K562 (cell line): ENCODE data around the gene PDZRN3. TPM values are rescaled to one million over a fixed set of nuclear protein-coding genes. Genes with fewer than 3 reads are reported as not detected.

Experiments
- BRD4 ChIP-seq: fragments of 200-600 bp; sonication (generic); IDR thresholded peaks from 2 replicates; pipeline ENCODE4 v1.6.1; 2017; ENCODE audit warnings: inconsistent platforms
- CEBPB ChIP-seq: fragments of 450-650 bp; IDR thresholded peaks from 2 replicates; pipeline ENCODE4 v1.6.1; 2016; ENCODE audit warnings: missing genetic modification characterization, missing compliant biosample characterization
- E2F8 ChIP-seq: fragments of 450-650 bp; IDR thresholded peaks from 2 replicates; pipeline ENCODE4 v1.7.1; 2018; ENCODE audit warnings: mild to moderate bottlenecking, low read depth; ENCODE audit not compliant: partially characterized antibody
- HMGXB4 ChIP-seq: sonication (generic); formaldehyde crosslinking; IDR thresholded peaks from 2 replicates; pipeline ENCODE4 v1.8.1; 2023; ENCODE audit warnings: mild to moderate bottlenecking, missing genetic modification reagents
- MAFK ChIP-seq: IDR thresholded peaks from 2 replicates; pipeline ENCODE4 v1.6.1; 2011; ENCODE audit warnings: low read length, improper control_type of control experiment
- SAFB ChIP-seq: fragments of 200-400 bp; formaldehyde crosslinking; IDR thresholded peaks from 2 replicates; pipeline ENCODE4 v1.6.1; 2017; ENCODE audit warnings: low read depth, low read length, borderline replicate concordance
- YY1 ChIP-seq, 3 experiments: IDR thresholded peaks; 2 replicates each; pipeline ENCODE4 v1.6.1; 2011; ENCODE audit warnings: low read length in 2 of 3, mild to moderate bottlenecking in 2 of 3, moderate library complexity in 2 of 3, borderline replicate concordance in 1 of 3, control low read depth in 1 of 3, low read depth in 1 of 3; ENCODE audit not compliant: insufficient read depth in 3 of 3, insufficient replicate concordance in 2 of 3, control insufficient read depth in 1 of 3, insufficient read length in 1 of 3; ENCODE audit errors: extremely low read depth in 1 of 3
- ZNF695 ChIP-seq: fragments of 450-650 bp; formaldehyde crosslinking; IDR thresholded peaks from 2 replicates; pipeline ENCODE4 v1.4.0; 2020; ENCODE audit warnings: mild to moderate bottlenecking, moderate library complexity
- polyA plus RNA-seq, 8 experiments: library from polyadenylated mRNA; depleted of rRNA in 4 of 8; stranded (reverse) in 5 of 8; unstranded in 3 of 8; fragments of >200 nt; fragmentation: Nextera tagmentation in 2 of 8; fragmentation: Illumina TruSeq in 1 of 8; extraction: Ambion mirVana in 2 of 8; extraction: Trizol in 1 of 8; gene quantifications; 2 replicates each; pipeline versions ENCODE4 v1.2.1 to v1.2.3, GENCODE V29; 2011 to 2014; ENCODE audit warnings: inconsistent platforms in 1 of 8, missing spikeins in 1 of 8
- total RNA-seq, 7 experiments: library from RNA; depleted of rRNA in 6 of 7; stranded (reverse); fragments of >200 nt in 6 of 7; fragmentation: Illumina TruSeq in 2 of 7; extraction: Trizol in 2 of 7; gene quantifications; 2 replicates each; pipeline versions ENCODE4 v1.2.1 to v1.2.3, GENCODE V29; 2011 to 2021; ENCODE audit warnings: low replicate concordance in 1 of 7

The PDZRN3 gene
- total and polyA plus RNA-seq, 9 of the 15 experiments (the other 6 are each of a cell fraction or from before 2014, with no cell fraction given), result 0.16 TPM; not detected in 8

DNA sequence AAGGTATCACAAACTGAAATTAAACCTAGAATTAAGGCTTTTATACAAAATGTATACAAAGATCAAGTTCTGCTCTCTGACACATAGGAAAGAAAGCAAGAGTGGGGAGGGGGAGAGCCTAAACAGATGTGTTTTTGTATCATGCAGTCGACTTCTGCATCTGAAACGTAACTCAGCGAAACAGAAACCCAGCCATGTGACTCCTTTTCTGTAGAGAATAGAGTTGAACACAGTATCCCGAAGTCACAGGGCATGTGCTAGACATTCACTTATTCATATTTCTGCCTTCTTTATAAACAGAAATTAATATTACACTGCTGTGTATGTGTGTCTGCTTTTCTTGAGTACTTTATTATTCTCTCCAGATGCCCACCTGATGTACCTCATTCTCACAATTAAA is 121.0 kb downstream of the PDZRN3 start (continued):
- no peak for TF ChIP-seq E2F8
- no peak for TF ChIP-seq YY1 (IDR thresholded peaks at IDR 0.05; ENCODE audit: borderline replicate concordance in 1 of 3, control insufficient read depth in 1 of 3, extremely low read depth in 1 of 3, insufficient read depth in 3 of 3, insufficient read length in 1 of 3, insufficient replicate concordance in 2 of 3, low read depth in 1 of 3, low read length in 2 of 3)
- no peak for TF ChIP-seq MAFK
- TF ChIP-seq BRD4, result no peak
- no peak for TF ChIP-seq HMGXB4
- TF ChIP-seq ZNF695 (CRISPR knock-in tag), result no peak
- TF ChIP-seq CEBPB, result no peak
- no peak for TF ChIP-seq SAFB
